DND-41 (cell line): ENCODE data around the gene CASQ2.

Source experiments
- ATAC-seq: fragments of 200-7000 bp; cut with Tn5 transposase; 3 replicates; pipeline ENCODE4 v1.9.1; 2021; ENCODE audit warnings: low read depth; ENCODE audit not compliant: insufficient read depth
- DNase-seq: peaks from one replicate; pipeline ENCODE4 v3.0.0-alpha.2; 2020
- H2AFZ ChIP-seq: 2 replicates; pipeline ENCODE4 v1.6.0; 2012; ENCODE audit warnings: low read depth, low read length
- H3K27ac ChIP-seq: 2 replicates; pipeline ENCODE4 v1.5.1; 2012; ENCODE audit warnings: low read length, inconsistent platforms
- H3K27me3 ChIP-seq: fragments of 200-600 bp; sonication (generic); 2 replicates; pipeline ENCODE4 v1.6.0; 2012; ENCODE audit warnings: low read length, mild to moderate bottlenecking, inconsistent platforms; ENCODE audit not compliant: insufficient read depth, poor library complexity
- H3K36me3 ChIP-seq: 2 replicates; pipeline ENCODE4 v1.5.1; 2012; ENCODE audit warnings: low read length, inconsistent platforms; ENCODE audit not compliant: insufficient read depth
- H3K4me1 ChIP-seq: 2 replicates; pipeline ENCODE4 v1.5.1; 2012; ENCODE audit warnings: mild to moderate bottlenecking, low read length; ENCODE audit not compliant: insufficient read depth
- H3K4me2 ChIP-seq: 2 replicates; pipeline ENCODE4 v1.6.0; 2012; ENCODE audit warnings: mild to moderate bottlenecking, moderate library complexity, low read length, inconsistent platforms; ENCODE audit not compliant: insufficient read depth
- H3K4me3 ChIP-seq, 2 experiments: fragments of 200-600 bp in 1 of 2; shearing (Covaris generic) in 1 of 2; 2 replicates each; pipeline ENCODE4 v1.5.1; 2012 to 2016; ENCODE audit warnings: inconsistent platforms in 2 of 2, low read length in 2 of 2, mild to moderate bottlenecking in 2 of 2, low read depth in 1 of 2, moderate library complexity in 1 of 2
- H3K79me2 ChIP-seq: 2 replicates; pipeline ENCODE4 v1.6.0; 2012; ENCODE audit warnings: low read length, inconsistent platforms; ENCODE audit not compliant: insufficient read depth
- H3K9ac ChIP-seq: 2 replicates; pipeline ENCODE4 v1.6.0; 2012; ENCODE audit warnings: low read depth, mild to moderate bottlenecking, inconsistent platforms, low read length, moderate library complexity
- H3K9me3 ChIP-seq: 2 replicates; pipeline ENCODE4 v1.5.1; 2012; ENCODE audit warnings: low read length, moderate library complexity, mild to moderate bottlenecking, inconsistent platforms; ENCODE audit not compliant: insufficient read depth, severe bottlenecking
- H4K20me1 ChIP-seq: 2 replicates; pipeline ENCODE4 v1.6.0; 2012; ENCODE audit warnings: low read length; ENCODE audit not compliant: insufficient read depth
- CTCF ChIP-seq: IDR thresholded peaks from 2 replicates; pipeline ENCODE4 v1.5.1; 2012; ENCODE audit warnings: borderline replicate concordance, low read length, moderate library complexity, mild to moderate bottlenecking; ENCODE audit not compliant: poor library complexity, severe bottlenecking; ENCODE audit errors: extremely low read depth
- EZH2 ChIP-seq: IDR thresholded peaks from 3 replicates; pipeline ENCODE4 v1.6.1; 2012; ENCODE audit warnings: borderline replicate concordance, low read depth, mild to moderate bottlenecking, moderate library complexity, low read length, inconsistent platforms; ENCODE audit not compliant: severe bottlenecking

The CASQ2 gene

GRCh38 chr1:115727706-115728249, 40.7 kb downstream of the CASQ2 start:
- DNase-seq (no peak), ATAC-seq (no peak)
- no peak overlapping the region for H3K4me2 ChIP-seq
- no peaks in the 10 kb centered on the region for H3K4me1 ChIP-seq
- no peak overlapping the region for H3K4me3 ChIP-seq
- no peak overlapping the region for H2AFZ ChIP-seq
- H4K20me1 ChIP-seq, result no peaks in the 10 kb centered on the region
- no peak overlapping the region for H3K9ac ChIP-seq
- no peaks in the 10 kb centered on the region for H3K36me3 ChIP-seq
- no peaks in the 10 kb centered on the region for H3K27me3 ChIP-seq
- H3K9me3 ChIP-seq, result no peaks in the 10 kb centered on the region
- H3K79me2 ChIP-seq, result no peaks in the 10 kb centered on the region
- TF ChIP-seq EZH2, result no peak
- no peak for TF ChIP-seq CTCF
- no peak overlapping the region for H3K27ac ChIP-seq

GRCh38 chr1:115726570-115726969, 41.9 kb downstream of the CASQ2 start:
- H3K27ac ChIP-seq, result no peak overlapping the region
- H3K4me1 ChIP-seq, result no peaks in the 10 kb centered on the region
- no peak overlapping the region for H3K4me2 ChIP-seq
- ATAC-seq (no peak), DNase-seq (no peak)
- no peaks in the 10 kb centered on the region for H4K20me1 ChIP-seq
- no peaks in the 10 kb centered on the region for H3K36me3 ChIP-seq
- no peaks in the 10 kb centered on the region for H3K79me2 ChIP-seq
- no peaks in the 10 kb centered on the region for H3K9me3 ChIP-seq
- H3K27me3 ChIP-seq, result no peaks in the 10 kb centered on the region
- H3K4me3 ChIP-seq, result no peak overlapping the region
- no peak overlapping the region for H2AFZ ChIP-seq
- no peak overlapping the region for H3K9ac ChIP-seq
- TF ChIP-seq CTCF, result no peak

- no peaks in the 10 kb centered on the region for H4K20me1 ChIP-seq
- DNase-seq, result no peak
- no peak overlapping the region for H3K27ac ChIP-seq
- no peaks in the 10 kb centered on the region for H3K4me1 ChIP-seq
- H3K4me2 ChIP-seq, result no peak overlapping the region
- no peaks in the 10 kb centered on the region for H3K79me2 ChIP-seq
- H2AFZ ChIP-seq, result no peak overlapping the region
- ATAC-seq, result no peak
- no peak overlapping the region for H3K9ac ChIP-seq
- TF ChIP-seq CTCF, result no peak
- no peak for TF ChIP-seq EZH2
- H3K27me3 ChIP-seq, result no peaks in the 10 kb centered on the region
- H3K36me3 ChIP-seq, result no peaks in the 10 kb centered on the region
- no peak overlapping the region for H3K4me3 ChIP-seq
- no peaks in the 10 kb centered on the region for H3K9me3 ChIP-seq
Measured at GRCh38 chr1:115726161-115726560, 42.4 kb downstream of the CASQ2 start.

GRCh38 chr1:115725600-115725999, 42.9 kb downstream of the CASQ2 start:
- H4K20me1 ChIP-seq, result no peaks in the 10 kb centered on the region
- DNase-seq (no peak), ATAC-seq (no peak)
- no peaks in the 10 kb centered on the region for H3K4me1 ChIP-seq
- H3K9me3 ChIP-seq, result no peaks in the 10 kb centered on the region
- H3K36me3 ChIP-seq, result no peaks in the 10 kb centered on the region
- H3K27me3 ChIP-seq, result no peaks in the 10 kb centered on the region
- H3K79me2 ChIP-seq, result no peaks in the 10 kb centered on the region
- H3K4me3 ChIP-seq, result no peak overlapping the region
- H3K4me2 ChIP-seq, result no peak overlapping the region
- H3K27ac ChIP-seq, result no peak overlapping the region
- no peak for TF ChIP-seq EZH2
- TF ChIP-seq CTCF, result no peak
- no peak overlapping the region for H2AFZ ChIP-seq
- no peak overlapping the region for H3K9ac ChIP-seq
